Lower leg skin (tissue), 3 donors: Measurements from ENCODE around the gene SLC9C2.

Source experiments
- POLR2A ChIP-seq, 2 donors: fragments of 450-650 bp; IDR thresholded peaks; one replicate each; pipeline ENCODE4 v1.6.1; 2016 to 2017; ENCODE audit warnings: antibody characterized with exemption in 2 of 2, mild to moderate bottlenecking in 1 of 2, moderate library complexity in 1 of 2
- TF ChIP-seq, protein P1 (sequence below), 3 donors: fragments of 450-650 bp; IDR thresholded peaks; one replicate each; pipeline ENCODE4 v1.5.1; 2016; ENCODE audit warnings: antibody characterized with exemption in 3 of 3, mild to moderate bottlenecking in 3 of 3, moderate library complexity in 2 of 3

GRCh38 chr1:173478094-173478674, 124.7 kb downstream of the SLC9C2 start:
- TF ChIP-seq POLR2A (IDR thresholded peaks at IDR 0.05) = no peak
- TF ChIP-seq, protein P1, sequence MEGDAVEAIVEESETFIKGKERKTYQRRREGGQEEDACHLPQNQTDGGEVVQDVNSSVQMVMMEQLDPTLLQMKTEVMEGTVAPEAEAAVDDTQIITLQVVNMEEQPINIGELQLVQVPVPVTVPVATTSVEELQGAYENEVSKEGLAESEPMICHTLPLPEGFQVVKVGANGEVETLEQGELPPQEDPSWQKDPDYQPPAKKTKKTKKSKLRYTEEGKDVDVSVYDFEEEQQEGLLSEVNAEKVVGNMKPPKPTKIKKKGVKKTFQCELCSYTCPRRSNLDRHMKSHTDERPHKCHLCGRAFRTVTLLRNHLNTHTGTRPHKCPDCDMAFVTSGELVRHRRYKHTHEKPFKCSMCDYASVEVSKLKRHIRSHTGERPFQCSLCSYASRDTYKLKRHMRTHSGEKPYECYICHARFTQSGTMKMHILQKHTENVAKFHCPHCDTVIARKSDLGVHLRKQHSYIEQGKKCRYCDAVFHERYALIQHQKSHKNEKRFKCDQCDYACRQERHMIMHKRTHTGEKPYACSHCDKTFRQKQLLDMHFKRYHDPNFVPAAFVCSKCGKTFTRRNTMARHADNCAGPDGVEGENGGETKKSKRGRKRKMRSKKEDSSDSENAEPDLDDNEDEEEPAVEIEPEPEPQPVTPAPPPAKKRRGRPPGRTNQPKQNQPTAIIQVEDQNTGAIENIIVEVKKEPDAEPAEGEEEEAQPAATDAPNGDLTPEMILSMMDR (IDR thresholded peaks at IDR 0.05) = no peak
